GM04503 (cell line): Measurements from ENCODE around the gene ANK3.

ENCODE experiments used
- DNase-seq: peaks from one replicate; pipeline ENCODE4 v3.0.0-alpha.2; 2012; ENCODE audit warnings: low read depth

ANK3 gene

DNA sequence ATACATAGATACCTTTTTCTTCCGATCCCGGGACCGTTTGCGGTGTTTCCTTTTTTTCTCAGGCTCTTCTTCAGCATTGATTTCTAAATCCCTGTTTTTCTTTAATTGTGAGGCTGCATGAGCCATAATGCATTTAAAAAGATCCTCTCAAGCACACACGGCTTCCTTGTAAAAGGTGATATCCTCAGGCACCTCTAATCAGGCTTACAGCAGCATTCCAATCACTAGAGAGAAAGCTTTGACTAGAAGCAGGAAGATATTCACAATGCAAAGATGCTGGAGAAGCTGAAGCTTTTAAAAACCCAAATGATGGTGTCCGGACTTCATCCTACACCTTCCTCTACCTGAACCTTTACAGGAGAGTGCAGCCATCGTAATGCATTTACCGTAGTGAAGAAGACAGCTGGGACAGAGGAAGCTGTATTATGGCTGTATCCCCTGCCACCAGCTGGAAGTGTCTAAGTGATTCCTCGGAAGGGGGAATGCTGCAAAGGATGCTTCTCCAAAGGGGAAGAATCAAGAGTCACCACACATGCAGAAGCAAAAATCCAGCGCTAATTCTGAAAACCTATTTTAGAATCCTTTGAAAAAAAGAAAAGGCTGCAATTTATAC, at the start of gene ANK3:
Gene ANK3, minus strand, starts transcription at position 463 of the 613 bp plus-strand sequence. Its CDS starts 337 bp downstream, at position 126.
- no peak for DNase-seq

DNA sequence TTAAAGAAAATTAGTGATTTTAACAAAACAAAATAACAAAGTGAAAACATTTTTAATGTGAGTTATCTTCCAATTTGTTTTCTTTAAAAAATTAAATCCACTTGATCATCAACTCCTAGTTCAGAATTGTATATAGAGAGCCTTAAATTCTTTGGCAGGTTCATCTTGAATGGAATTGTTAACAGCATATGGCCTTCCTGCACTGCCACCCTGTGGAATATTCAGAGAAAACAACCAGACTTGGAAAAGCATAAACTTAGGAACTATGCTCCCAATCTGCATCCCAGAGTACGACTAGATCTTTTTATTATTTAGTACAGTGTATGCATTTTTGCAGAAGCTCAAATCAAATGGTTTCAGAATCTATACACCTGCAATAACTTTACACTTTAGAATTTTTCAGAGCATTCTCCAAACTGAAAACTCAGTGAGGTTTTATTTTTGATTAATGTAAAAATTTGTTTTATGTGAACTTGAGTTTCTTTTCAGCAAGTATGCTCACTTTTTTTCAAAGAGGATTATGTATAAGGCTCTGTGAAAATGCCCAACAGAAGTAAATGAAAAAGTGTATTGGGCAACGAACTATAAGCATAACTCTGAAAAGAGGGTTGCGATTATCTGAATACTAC, 44.9 kb upstream of the ANK3 start:
- DNase-seq = no peak

DNA sequence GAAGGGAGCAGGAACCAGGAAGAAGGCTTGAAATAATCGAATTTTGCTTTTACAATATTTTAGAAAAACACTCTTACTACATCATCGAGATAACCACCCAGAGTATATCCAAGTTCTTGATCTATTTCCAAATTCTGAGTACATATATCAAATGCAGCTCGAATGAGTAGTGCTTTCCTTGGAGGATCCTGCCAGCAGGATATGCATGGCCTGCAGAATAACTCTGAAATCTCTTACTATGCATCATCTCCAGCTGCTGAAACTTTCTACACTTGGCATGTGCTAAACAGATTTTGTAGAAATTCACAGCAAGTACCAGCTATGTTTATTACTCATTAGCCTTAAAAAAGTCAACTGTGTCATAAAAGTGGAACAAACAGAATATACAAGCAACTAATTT, 44.0 kb upstream of the ANK3 start:
- DNase-seq = no peak

DNA sequence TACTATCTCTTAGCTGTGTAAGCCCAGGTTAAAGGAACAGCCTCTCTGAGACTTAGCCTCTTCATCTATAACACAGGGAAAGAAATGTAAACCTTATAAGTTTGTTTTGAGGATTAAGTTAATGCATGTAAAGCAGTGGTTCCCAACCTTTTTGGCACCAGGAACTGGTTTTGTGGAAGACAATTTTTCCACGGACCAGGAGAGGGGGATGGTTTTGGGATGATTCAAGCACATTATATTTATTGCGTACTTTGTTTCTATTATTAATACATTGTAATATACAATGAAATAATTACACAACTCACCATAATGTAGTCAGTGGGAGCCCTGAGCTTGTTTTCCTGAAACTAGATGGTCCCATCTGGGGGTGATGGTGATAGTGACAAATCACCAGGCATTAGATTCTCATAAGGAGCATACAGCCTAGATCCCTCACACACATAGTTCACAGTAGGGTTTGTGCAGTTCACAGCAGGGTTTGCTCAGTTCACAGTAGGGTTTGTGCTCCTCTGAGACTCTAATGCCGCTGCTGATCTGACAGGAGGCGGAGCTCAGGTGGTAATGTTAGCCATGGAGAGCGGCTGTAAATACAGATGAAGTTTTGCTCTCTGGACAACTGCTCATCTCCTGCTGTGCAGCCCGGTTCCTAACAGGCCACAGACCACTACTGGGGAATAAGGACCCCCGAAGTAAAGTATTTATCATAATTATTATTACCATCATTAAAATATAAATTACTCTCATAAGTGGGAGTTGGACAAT, 41.3 kb upstream of the ANK3 start:
- DNase-seq = no peak

DNA sequence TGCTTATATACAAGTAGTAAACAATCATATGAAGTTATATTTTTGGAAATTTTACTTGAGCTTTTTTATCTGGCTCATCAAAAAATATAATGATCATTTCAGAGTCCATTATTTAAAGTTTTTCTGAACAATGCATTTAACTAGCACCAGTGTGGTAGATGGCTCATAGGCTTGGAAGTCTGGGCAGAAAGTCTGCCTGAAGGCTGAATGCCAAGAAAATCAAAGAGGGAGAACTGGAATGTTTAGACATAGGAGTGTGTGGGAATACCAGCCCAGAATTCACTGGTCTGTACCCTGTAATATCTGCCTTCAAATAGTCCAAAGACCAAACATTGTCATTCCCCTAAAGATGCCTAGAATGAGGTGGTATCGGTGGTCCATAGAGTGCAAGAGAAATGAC, 40.3 kb upstream of the ANK3 start:
- DNase-seq = no peak

DNA sequence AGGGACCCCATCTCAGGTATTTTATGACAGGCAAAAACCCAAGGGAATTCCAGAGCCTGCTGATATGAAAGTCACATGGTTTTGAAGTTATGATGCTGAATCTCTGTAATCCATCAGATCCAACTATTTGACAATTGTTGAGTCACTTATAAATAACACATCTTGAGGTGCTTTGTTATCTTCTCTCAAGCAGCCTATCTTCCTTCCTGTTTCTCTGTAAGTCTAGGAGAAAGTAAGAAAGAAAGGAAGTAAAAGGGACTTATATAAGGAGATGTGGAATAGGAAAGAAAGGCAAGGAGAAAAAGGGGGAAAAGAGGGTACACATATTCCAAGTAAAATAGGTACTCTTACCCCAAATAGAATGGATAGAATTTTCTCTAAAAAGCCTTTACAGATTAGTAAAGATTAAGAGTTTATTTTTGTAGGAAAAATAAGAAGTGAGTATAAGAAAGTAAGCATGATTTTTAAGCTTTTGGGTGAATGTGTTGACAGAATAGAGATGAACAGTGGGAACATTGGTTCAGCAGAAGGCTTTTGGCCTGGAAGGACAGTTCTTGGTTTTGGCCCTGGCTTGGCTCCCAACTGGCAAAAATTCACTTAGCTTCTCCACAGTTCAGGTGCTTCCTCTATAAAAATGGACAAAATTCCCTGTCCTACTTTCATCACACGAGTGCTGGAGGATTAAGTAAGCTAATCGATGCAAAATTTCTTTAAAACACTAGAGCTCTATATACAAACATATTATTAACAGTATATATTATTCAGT, 39.6 kb upstream of the ANK3 start:
- DNase-seq = no peak

DNA sequence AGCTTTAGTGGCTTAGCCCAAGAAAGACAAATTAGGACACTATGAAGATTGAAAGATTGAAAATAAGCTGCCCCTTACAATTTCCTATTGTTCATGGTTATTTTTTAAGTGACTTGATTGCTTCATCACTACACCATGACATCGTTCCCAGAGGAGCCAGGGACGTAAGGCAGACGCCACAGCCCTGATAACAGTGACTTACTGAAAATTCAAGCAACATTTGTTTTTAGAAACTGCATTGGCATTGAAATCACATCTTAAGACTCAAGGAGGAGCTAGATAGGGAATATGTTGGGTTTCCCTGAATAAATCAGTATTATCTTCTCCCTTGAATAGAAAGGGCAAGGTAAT, 38.7 kb upstream of the ANK3 start:
- no peak for DNase-seq

DNA sequence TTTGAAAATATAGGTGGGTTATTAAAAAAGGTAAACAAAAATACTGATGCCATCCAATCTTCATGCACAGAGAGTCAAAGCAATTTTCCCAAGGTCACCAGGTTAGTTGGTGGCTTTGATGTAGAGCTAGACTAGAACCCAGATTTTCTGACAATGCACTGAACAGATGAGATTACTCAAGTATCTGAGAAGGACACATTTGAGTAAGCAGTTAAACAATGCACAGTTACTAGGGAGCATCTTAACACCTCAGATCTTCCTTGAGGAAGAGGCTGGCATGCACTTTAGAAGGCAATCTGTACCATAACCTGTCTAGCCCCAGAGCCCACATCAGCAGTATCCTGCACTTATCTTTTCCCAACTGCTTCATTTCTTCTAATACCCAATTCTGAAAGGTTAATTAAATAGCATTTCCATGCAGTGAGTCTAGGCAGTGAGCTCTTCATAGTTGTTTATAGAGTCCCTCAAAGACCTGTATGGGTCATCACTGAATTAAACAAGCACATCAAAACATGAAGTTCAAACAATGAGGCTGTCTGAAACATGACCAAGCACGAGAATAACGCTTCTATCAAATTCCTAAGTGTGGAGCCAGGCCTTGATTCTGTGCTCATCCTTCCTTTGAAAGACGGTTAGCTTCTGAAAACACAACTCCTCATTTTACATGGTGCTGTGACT, 38.2 kb upstream of the ANK3 start:
- DNase-seq = no peak

DNA sequence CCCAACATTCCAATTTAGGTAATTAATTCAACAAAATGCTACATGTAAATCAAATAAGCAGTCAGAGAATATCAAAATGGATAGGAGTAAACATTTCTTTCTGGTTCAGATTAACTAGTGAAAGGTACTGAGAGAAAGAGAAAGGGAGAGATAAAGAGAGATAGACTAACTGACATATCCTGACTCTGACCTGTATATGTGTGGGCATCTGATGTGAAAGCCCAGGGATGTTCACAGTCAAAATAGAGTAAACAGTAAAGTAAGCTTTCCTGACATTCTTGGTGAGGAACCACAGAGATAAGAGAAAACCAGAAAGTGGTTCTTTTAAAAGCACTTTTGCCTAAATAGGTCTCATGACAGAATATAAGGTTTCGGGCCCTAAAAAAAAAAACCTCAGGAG, 37.5 kb upstream of the ANK3 start:
- DNase-seq = no peak

DNA sequence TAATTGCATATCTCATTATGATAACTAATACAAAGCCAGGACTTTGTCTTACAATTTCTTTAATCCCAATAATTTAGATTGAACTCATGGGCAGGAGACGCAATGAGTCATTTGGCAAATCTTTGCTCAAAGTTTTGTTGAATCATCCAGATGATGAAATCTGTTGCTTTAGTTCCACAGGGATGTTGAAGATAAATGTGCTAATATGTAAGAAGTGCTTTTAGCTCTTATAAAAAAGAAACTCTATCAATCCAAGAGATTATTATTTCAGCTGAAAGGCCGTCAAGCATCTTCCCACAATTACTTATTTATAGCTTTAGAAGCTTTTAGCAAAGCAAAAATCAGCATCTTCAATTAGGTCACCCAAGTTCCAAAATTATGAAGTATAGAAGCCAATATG, 36.8 kb upstream of the ANK3 start:
- DNase-seq = peak; percentile 66

DNA sequence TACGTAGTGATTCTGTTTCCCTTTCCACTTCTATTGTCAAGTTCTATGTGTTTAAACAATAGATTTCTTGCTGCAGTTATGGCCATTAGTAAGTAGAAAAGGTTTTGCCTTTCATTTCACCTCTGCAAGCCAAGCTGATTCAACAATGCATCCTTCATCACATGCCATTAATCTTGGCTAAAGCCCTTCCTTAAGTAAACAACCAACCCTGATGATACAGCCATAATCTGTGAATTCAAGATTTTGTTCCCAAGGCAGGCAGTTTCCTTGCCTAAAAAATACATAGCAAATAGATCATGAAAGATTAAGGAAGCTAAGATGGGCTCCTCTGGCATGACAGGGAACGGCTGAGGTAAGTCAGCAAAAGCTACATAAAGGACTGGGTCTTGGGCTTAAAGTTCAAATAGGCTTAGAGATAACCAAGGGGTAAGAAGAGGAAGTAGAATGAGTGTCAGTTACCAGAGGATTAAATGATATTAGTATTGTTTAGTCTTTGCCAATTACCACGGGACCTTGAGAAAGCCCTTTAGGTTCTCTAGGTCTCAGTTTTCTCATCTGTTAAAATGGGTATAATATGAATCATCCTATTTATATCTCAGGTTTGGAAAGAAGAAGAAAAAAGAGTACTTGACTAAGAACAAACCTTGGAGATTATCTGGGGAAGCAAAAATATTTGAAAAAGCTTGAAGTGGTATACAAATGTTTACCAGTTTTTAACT, 35.9 kb upstream of the ANK3 start:
- DNase-seq = no peak

DNA sequence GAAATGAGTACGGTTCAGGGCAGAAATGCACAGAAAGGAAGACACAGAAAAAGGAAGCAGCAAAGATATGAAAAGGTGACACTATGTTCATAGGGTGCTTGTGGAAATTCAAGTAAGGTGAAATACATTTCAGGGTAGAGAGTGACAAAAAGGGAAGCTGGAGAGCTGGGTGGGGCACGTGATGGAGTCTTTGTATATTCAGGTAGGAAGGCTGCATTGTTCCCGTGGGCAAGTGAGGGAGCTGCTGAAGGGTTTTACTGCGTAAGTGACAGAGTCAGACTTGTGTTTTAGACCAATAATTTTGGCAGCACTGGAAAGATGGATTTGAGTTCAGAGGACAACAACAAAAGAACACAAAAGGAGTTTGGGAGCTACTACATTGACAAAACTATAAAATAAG, 35.3 kb upstream of the ANK3 start:
- no peak for DNase-seq

DNA sequence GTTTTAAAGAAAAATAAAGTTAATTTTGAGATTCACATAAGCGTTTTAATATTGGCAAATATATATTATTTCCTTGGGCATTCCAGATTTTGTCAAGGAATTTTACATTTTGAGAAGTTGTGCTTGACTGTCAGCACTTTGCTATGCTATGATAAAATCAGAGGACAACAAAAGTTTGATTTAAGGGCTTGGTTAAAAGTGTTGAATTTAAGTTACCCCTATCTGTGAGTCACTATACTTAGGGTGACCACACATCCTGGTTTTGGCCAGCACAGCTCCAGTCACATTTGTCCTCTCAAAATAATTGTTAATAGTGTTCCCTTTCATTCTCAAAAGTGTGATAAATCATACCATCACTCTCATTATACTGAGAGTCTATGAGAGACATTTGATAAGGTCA, 34.2 kb upstream of the ANK3 start:
- no peak for DNase-seq

DNA sequence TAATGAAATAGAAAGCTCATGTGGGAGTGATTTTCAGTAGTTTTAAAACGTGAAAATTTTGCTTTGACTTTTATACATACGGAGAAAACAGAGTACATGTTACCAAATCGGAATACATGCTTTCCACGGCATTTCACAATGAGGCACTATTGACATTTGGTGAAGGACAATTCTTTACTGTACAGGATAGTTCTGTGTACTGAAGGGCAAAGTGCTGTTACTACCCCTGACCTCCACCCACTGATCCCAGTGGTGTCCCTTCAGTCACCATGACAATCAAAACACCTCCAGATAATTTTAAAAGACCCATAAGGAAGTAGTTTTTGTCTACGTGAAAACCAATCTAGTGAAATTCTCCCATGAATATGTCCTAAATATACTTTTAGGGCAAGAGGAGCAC, 33.1 kb upstream of the ANK3 start:
- no peak for DNase-seq

DNA sequence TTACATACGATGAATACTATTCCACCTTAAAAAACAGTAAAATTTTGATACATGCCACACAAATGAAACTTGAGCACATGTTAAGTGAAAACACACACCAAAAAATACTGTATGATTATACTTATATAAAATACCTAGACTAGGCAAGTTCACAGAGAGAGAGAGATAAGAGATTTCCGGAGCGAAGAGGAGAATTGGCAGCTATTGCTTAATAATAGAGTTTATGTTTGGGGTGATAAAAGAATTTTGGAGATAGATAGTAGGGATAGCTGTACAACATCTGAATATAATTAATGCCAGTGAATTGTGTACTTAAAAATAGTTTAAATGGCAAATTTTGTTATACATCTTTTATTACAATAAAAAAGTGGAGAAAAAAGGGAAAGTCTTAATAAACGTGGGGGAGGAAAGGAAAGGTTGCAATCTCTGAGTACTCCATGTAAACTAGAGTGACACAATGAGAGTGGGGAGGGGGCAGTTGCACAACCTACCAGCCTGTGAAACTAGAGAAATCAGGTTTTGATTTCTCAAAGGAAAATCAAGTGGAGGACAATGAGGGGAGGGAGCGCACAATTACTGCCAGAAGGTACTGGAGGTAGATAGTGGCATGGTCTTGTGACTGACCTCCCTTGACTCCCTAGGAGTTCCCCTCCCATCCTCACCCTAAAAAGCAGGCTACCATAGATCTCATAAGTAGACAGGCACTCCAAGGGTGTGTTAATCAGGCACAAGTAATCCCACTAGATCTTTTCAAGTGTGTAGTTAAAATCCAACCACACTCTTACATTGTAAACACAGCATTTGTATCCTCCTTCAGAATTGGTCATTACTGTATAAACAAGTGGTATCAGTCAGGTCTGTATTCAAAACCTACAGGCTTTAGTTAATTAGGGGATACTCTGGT, 31.6 kb upstream of the ANK3 start:
- DNase-seq = no peak

DNA sequence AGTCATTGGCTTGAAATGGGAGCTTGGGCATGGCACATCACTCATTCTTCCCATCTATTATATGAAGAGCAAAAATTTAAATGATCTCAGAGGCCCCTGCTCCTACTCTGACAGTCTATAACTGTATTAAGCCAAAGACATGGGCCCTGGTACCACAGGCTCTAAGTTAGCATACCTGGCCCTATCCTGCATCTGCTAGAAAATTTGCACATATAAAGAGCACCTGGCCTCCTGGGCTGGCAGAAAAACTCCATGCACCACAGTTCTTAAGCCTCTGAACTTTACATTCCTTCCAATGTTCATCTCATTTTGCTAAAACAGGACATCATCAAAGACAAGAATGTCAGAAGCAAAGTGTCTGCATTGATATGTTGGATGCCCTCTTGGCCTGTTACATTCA, 29.6 kb upstream of the ANK3 start:
- no peak for DNase-seq

DNA sequence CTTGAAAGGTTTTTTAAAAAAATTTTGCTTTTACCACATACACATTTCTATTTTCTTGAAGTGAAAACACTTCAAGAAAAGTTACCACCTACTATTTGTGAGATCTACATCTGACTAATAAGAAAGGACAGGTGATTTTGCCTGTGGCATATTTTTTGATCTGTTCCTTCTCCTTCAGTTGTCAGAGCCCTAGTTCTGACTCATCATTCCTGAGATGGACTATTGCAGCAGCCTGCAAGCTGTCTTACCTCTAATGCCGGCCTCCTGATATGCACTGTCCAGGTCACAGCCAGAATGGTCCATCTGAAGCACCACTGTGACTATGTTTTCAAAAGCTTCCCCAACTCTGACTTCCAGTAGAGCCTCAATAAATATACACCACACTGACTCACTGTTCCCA, 28.2 kb upstream of the ANK3 start:
- no peak for DNase-seq

DNA sequence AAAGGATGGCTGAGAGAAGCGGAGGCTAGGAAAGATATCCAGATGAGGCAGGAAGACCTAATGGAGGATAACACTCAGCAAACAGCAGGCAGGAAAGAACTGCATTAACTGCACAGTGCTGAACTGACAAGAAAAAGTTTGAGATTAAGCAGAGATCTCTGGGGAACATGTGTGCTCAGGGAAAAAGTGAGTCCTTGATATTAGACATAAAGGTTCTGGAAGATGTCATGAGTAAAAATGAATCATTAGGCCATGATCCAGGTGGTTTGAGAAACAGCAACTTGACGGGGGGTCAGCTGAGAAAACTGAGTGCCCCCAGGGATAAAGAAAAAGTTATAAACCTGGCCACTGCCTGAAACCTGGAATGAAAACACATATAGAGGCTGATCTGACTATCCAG, 27.3 kb upstream of the ANK3 start:
- DNase-seq = no peak

DNA sequence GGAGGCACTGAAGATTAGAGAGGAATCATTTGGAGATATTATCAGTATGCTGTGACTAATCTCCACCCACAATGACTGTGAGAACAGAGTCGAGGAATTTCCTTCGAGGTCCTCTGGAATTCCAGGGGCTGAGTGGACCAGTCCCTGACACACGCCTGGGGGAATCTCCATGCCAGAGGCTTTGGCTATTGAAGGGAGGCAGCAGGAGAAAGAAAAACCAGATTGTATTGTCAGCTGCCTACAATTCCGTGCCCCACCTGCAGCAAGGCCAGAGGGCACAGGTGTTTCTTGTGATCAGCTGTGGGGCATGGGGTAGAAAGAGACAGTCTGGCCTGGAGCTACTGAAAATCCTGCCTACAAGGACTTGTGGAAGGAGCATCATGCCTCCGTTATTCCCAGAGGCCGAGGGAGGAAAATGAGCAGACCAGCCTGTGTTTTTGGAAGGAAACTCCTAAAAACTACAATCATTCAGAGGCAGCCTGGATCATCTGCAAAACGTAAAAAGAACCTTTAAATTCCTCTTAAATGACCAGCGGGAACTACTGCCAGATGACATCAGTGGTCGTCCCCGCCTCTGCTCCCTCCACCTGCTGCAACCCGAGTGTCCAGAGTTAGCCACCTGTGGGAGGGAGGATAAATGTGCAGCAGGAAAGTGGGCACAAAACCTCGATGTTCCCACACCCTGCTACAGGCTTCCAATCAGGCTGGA, 25.4 kb upstream of the ANK3 start:
- DNase-seq = peak; percentile 76

DNA sequence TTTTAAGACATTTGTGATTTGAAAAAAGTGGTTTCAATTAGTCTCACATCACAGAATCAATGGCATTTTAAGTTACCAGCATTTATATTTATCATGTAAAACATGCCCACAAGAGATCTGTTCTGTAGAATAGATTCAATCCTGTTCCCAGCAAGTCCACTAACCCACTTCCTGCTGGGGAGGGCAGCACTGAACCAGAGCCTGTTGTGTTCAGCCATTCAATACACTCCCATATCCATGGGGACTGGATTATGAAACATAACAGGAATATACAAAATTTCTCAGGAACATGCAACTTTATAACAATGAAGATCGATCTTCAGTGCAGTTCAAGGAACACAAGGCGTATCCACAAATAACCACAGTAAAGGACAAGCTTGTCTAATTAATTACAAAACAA, 24.4 kb upstream of the ANK3 start:
- DNase-seq = no peak
